PC-9 (cell line): ENCODE measurements around the gene KCNK3. TPM values are rescaled to one million over a fixed set of nuclear protein-coding genes. Genes with fewer than 3 reads are reported as not detected.

Experiments used
- BruUV-seq: library from RNA; stranded (reverse); fragments of 400-500 nt; replicated peaks from 2 replicates; lab custom pipeline; 2021; lab: Mats Ljungman, UMichigan
- CTCF ChIA-PET: fragments of 300-600 bp; sonication (Branson Sonifier 250); formaldehyde crosslinking; loops from one replicate; lab custom pipeline; 2022; ENCODE audit warnings: antibody characterized with exemption; lab: Charles Lee
- POLR2A ChIA-PET: fragments of 300-600 bp; sonication (Branson Sonifier 250); formaldehyde crosslinking; loops from one replicate; lab custom pipeline; 2022; ENCODE audit warnings: antibody characterized with exemption; ENCODE audit not compliant: unreplicated experiment; lab: Charles Lee
- DNase-seq, 2 experiments: peaks; one replicate each; pipeline versions ENCODE4 v3.0.0 to v3.0.0-alpha.2; 2015 to 2022; ENCODE audit warnings: mixed read lengths in 1 of 2
- H2AFZ ChIP-seq: fragments of 200-600 bp; sonication (generic); 2 replicates; pipeline ENCODE4 v1.8.1; 2017; ENCODE audit warnings: antibody characterized with exemption
- H3F3A ChIP-seq: fragments of 200-600 bp; sonication (generic); 2 replicates; pipeline ENCODE4 v1.8.1; 2017; ENCODE audit warnings: antibody characterized with exemption, mild to moderate bottlenecking, low read depth; ENCODE audit not compliant: insufficient read depth
- H3K27ac ChIP-seq: fragments of 200-600 bp; sonication (generic); 2 replicates; pipeline ENCODE4 v1.6.1; 2016; ENCODE audit warnings: mixed run types
- H3K27me3 ChIP-seq: fragments of 200-600 bp; sonication (generic); 2 replicates; pipeline ENCODE4 v1.6.1; 2016; ENCODE audit warnings: low read depth, mixed run types; ENCODE audit not compliant: insufficient read depth
- H3K36me3 ChIP-seq: fragments of 200-600 bp; sonication (generic); 2 replicates; pipeline ENCODE4 v1.6.1; 2016; ENCODE audit warnings: low read depth, mixed run types
- H3K4me1 ChIP-seq: fragments of 200-600 bp; sonication (generic); replicated peaks from 2 replicates; pipeline ENCODE4 v1.6.1; 2016; ENCODE audit warnings: mixed run types; ENCODE audit not compliant: insufficient read depth
- H3K4me2 ChIP-seq: fragments of 200-600 bp; sonication (generic); 2 replicates; pipeline ENCODE4 v1.6.1; 2017; ENCODE audit warnings: mixed run types
- H3K4me3 ChIP-seq: fragments of 200-600 bp; sonication (generic); 2 replicates; pipeline ENCODE4 v1.6.1; 2016; ENCODE audit warnings: mixed run types
- H3K79me2 ChIP-seq: fragments of 200-600 bp; sonication (generic); 2 replicates; pipeline ENCODE4 v1.6.1; 2017; ENCODE audit warnings: low read depth, mixed run types
- H3K9me2 ChIP-seq: fragments of 200-600 bp; sonication (generic); 2 replicates; pipeline ENCODE4 v1.8.1; 2017; ENCODE audit warnings: mild to moderate bottlenecking; ENCODE audit not compliant: insufficient read depth
- H3K9me3 ChIP-seq: fragments of 200-600 bp; sonication (generic); 2 replicates; pipeline ENCODE4 v1.8.1; 2016; ENCODE audit warnings: low read depth; ENCODE audit not compliant: insufficient read depth
- H4K20me1 ChIP-seq: fragments of 200-600 bp; sonication (generic); 2 replicates; pipeline ENCODE4 v1.8.1; 2017; ENCODE audit not compliant: insufficient read depth
- EZH2 ChIP-seq: fragments of 200-600 bp; sonication (generic); IDR thresholded peaks from 2 replicates; pipeline ENCODE4 v1.8.0; 2017; ENCODE audit warnings: antibody characterized with exemption, low read depth
- intact Hi-C: fragments of 100-400 bp; cut with micrococcal nuclease; formaldehyde crosslinking; loops from one replicate; pipeline ENCODE4 v1.10.0; 2022; ENCODE audit not compliant: unreplicated experiment
- total RNA-seq: library from RNA; stranded (reverse); gene quantifications from 2 replicates; pipeline ENCODE4 v1.2.3, GENCODE V29; 2021
- TF ChIP-seq, protein P1 (sequence below): fragments of 200-600 bp; sonication (generic); conservative IDR thresholded peaks from 2 replicates; pipeline ENCODE4 v1.6.1; 2017; ENCODE audit warnings: mixed run types, antibody characterized with exemption, mild to moderate bottlenecking, moderate library complexity

KCNK3 gene
- total RNA-seq, 1 experiment from 2014 or later, result not detected

DNA sequence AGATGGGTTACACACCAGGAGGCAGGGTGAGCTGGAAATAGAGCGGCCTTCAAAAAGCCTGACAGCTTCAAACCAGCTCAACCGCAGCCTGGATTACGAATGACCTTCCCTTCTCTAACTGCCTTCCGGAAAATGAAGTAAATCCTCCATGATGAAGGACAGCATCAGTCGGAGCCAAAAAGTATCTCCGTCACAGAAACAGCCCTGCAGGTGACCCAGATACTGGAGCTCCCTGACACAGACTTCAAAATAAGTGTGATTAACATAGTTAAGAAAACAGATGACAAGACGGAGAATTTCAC lies 41.1 kb upstream of the KCNK3 start:
- TF ChIP-seq EZH2, result no peak
- TF ChIP-seq, protein P1, sequence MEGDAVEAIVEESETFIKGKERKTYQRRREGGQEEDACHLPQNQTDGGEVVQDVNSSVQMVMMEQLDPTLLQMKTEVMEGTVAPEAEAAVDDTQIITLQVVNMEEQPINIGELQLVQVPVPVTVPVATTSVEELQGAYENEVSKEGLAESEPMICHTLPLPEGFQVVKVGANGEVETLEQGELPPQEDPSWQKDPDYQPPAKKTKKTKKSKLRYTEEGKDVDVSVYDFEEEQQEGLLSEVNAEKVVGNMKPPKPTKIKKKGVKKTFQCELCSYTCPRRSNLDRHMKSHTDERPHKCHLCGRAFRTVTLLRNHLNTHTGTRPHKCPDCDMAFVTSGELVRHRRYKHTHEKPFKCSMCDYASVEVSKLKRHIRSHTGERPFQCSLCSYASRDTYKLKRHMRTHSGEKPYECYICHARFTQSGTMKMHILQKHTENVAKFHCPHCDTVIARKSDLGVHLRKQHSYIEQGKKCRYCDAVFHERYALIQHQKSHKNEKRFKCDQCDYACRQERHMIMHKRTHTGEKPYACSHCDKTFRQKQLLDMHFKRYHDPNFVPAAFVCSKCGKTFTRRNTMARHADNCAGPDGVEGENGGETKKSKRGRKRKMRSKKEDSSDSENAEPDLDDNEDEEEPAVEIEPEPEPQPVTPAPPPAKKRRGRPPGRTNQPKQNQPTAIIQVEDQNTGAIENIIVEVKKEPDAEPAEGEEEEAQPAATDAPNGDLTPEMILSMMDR, result no peak
- ChIA-PET CTCF (no interaction called here), POLR2A (no interaction called here)
- no peak for DNase-seq
- Histone ChIP-seq H3K27ac (no peak overlapping the region), H3K4me1 (0 out of 2 replicates have a peak, but pooled peaks cover 4% of the 10 kb centered on the region), H3K4me3 (no peak overlapping the region), H3K36me3 (no peaks in the 10 kb centered on the region), H3K4me2 (no peak overlapping the region), H3F3A (no peaks in the 10 kb centered on the region), H3K27me3 (0 out of 2 replicates have a peak, but pooled peaks cover 2% of the 10 kb centered on the region), H4K20me1 (no peaks in the 10 kb centered on the region), H3K79me2 (no peaks in the 10 kb centered on the region), H3K9me2 (no peaks in the 10 kb centered on the region), H2AFZ (no peak overlapping the region), H3K9me3 (no peaks in the 10 kb centered on the region)
- no TSS peak for BruUV-seq
- intact Hi-C loops, result no loop called here

GRCh38 chr2:26651799-26652198 lies 40.7 kb upstream of the KCNK3 start:
- Histone ChIP-seq H3K36me3 (no peaks in the 10 kb centered on the region), H3K4me3 (no peak overlapping the region), H3K9me2 (no peaks in the 10 kb centered on the region), H3K27me3 (no peaks in the 10 kb centered on the region), H3F3A (no peaks in the 10 kb centered on the region), H3K4me1 (0 out of 2 replicates have a peak, but pooled peaks cover 4% of the 10 kb centered on the region), H3K79me2 (no peaks in the 10 kb centered on the region), H3K4me2 (no peak overlapping the region), H3K9me3 (no peaks in the 10 kb centered on the region), H4K20me1 (no peaks in the 10 kb centered on the region), H3K27ac (no peak overlapping the region), H2AFZ (no peak overlapping the region)
- POLR2A ChIA-PET, result no interaction called here
- intact Hi-C loops, result no loop called here
- TF ChIP-seq EZH2, result no peak
- TF ChIP-seq, protein P1, result no peak
- DNase-seq, result no peak
- no TSS peak for BruUV-seq
- CTCF ChIA-PET, result no interaction called here

DNA sequence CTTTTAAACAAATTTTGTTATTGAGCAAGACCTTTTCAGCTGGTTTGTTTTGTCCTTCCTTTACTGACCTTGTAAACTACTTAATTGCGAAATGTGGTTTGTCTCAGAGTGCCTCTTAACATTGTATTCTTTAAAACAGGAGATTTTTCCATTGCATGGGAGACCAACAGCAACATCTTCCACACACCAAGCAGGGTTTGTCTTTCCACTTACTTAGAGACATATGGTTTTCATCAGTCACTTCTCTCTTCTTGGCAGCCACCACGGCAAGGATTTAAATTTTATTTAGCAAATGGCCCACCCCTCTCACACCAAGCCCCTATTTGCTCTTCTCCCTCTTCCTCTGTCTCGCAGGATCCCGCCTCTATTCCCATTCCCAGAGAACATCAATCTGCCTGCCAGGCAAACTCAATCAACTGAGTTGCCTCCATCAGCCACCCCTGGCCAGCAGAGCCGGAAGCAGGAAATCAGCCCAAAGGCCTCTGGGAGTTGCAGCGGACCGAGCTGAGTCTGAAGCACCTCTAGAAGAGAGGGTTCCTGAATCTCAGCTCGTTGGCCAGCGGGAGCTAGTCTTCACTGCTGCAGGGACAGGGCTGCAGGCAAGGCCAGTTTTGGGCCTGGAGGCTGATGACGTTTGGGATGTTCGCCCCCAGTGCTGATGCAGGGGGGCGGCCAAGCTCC lies 40.0 kb upstream of the KCNK3 start:
- no TSS peak for BruUV-seq
- TF ChIP-seq EZH2, result no peak
- TF ChIP-seq, protein P1, result no peak

More for the DNA sequence above, 40.0 kb upstream of the KCNK3 start:
- Histone ChIP-seq H3K27ac (no peak overlapping the region), H3K4me2 (no peak overlapping the region), H3K36me3 (no peaks in the 10 kb centered on the region), H3K9me3 (no peaks in the 10 kb centered on the region), H2AFZ (no peak overlapping the region), H3K79me2 (no peaks in the 10 kb centered on the region), H3F3A (no peaks in the 10 kb centered on the region), H3K27me3 (no peaks in the 10 kb centered on the region), H3K9me2 (no peaks in the 10 kb centered on the region), H4K20me1 (no peaks in the 10 kb centered on the region), H3K4me3 (no peak overlapping the region), H3K4me1 (0 out of 2 replicates have a peak, but pooled peaks cover 4% of the 10 kb centered on the region)
- POLR2A ChIA-PET, result no interaction called here
- intact Hi-C loops, result no loop called here
- CTCF ChIA-PET, result no interaction called here
- DNase-seq, result no peak
